Activated naive CD4-positive, alpha-beta T cell treated with anti-CD3 and anti-CD28 coated beads, Interleukin-2, amount 50 U/mL, for 72 hours (primary cell): ENCODE measurements around the gene OSGIN1. TPM values are rescaled to one million over a fixed set of nuclear protein-coding genes. Genes with fewer than 3 reads are reported as not detected.

ENCODE experiments used
- ATAC-seq, 2 donors: fragments of 150-1000 bp; cut with Tn5 transposase; 2 replicates each; pipeline ENCODE4 v1.10.0; 2021; ENCODE audit warnings: mild to moderate bottlenecking in 2 of 2, moderate library complexity in 2 of 2
- DNase-seq, 2 donors: peaks; one replicate each; pipeline ENCODE4 v3.0.0; 2021 to 2022; ENCODE audit warnings: low spot score in 2 of 2
- H3K27ac Mint-ChIP-seq, 2 donors: one replicate each; pipeline ENCODE4 v1.8.0; 2022; ENCODE audit warnings: mild to moderate bottlenecking in 2 of 2, mixed read lengths in 2 of 2
- H3K36me3 Mint-ChIP-seq, 2 donors: one replicate each; pipeline ENCODE4 v1.8.0; 2022; ENCODE audit warnings: mixed read lengths in 2 of 2
- H3K9me3 Mint-ChIP-seq, 2 donors: one replicate each; pipeline ENCODE4 v1.8.0; 2022; ENCODE audit warnings: mixed read lengths in 2 of 2
- total RNA-seq, 2 donors: library from RNA; stranded (reverse); gene quantifications; one replicate each; pipeline ENCODE4 v1.2.3, GENCODE V29; 2022

Gene OSGIN1
- total RNA-seq, 2 donors from 2014 or later, result 0.49 to 0.87 TPM

- H3K27ac Mint-ChIP-seq, result no peak overlapping the region
- H3K9me3 Mint-ChIP-seq, result peaks cover 0 to 4% of the 10 kb centered on the region in 2 donors
- ATAC-seq (no peak), DNase-seq (no peak)
- H3K36me3 Mint-ChIP-seq, result peaks cover 0 to 8% of the 10 kb centered on the region in 2 donors
Measured at GRCh38 chr16:83992624-83993023, 39.6 kb downstream of the OSGIN1 start.

GRCh38 chr16:83994087-83994486 lies 41.0 kb downstream of the OSGIN1 start:
- Mint-ChIP-seq H3K36me3 (peaks cover 0 to 8% of the 10 kb centered on the region in 2 donors), H3K27ac (no peak overlapping the region), H3K9me3 (peaks cover 0 to 4% of the 10 kb centered on the region in 2 donors)
- ATAC-seq (peak in 1 of 2 donors; percentile 72), DNase-seq (no peak)

- ATAC-seq, result no peak
Measured at GRCh38 chr16:83994703-83995102, 41.7 kb downstream of the OSGIN1 start.

GRCh38 chr16:83995754-83996153 lies 42.7 kb downstream of the OSGIN1 start:
- no peak for DNase-seq
- H3K9me3 Mint-ChIP-seq, result peaks cover 0 to 4% of the 10 kb centered on the region in 2 donors
- H3K36me3 Mint-ChIP-seq, result peaks cover 0 to 8% of the 10 kb centered on the region in 2 donors
- no peak overlapping the region for H3K27ac Mint-ChIP-seq
- ATAC-seq, result peak; percentile 28 to 37

More at GRCh38 chr16:83994703-83995102, 41.7 kb downstream of the OSGIN1 start:
- Mint-ChIP-seq H3K36me3 (peaks cover 0 to 8% of the 10 kb centered on the region in 2 donors), H3K9me3 (peaks cover 0 to 4% of the 10 kb centered on the region in 2 donors), H3K27ac (no peak overlapping the region)
- no peak for DNase-seq

- H3K27ac Mint-ChIP-seq, result no peak overlapping the region
- ATAC-seq (no peak), DNase-seq (no peak)
- peaks cover 0 to 4% of the 10 kb centered on the region in 2 donors for H3K9me3 Mint-ChIP-seq
- H3K36me3 Mint-ChIP-seq, result peaks cover 0 to 8% of the 10 kb centered on the region in 2 donors
Measured at GRCh38 chr16:83996481-83997252, 43.6 kb downstream of the OSGIN1 start.

- DNase-seq (no peak), ATAC-seq (no peak)
- H3K27ac Mint-ChIP-seq, result no peak overlapping the region
- H3K9me3 Mint-ChIP-seq, result no peaks in the 10 kb centered on the region
- H3K36me3 Mint-ChIP-seq, result no peaks in the 10 kb centered on the region
Measured at GRCh38 chr16:83998091-83998490, 45.1 kb downstream of the OSGIN1 start.

GRCh38 chr16:84000989-84001642 lies 48.1 kb downstream of the OSGIN1 start:
- Mint-ChIP-seq H3K36me3 (no peaks in the 10 kb centered on the region), H3K9me3 (no peaks in the 10 kb centered on the region), H3K27ac (no peak overlapping the region)
- no peak for DNase-seq
- ATAC-seq, result no peak

- ATAC-seq (no peak), DNase-seq (no peak)
- Mint-ChIP-seq H3K27ac (no peak overlapping the region), H3K36me3 (no peaks in the 10 kb centered on the region), H3K9me3 (no peaks in the 10 kb centered on the region)
Measured at GRCh38 chr16:84001726-84002125, 48.7 kb downstream of the OSGIN1 start.

- H3K27ac Mint-ChIP-seq, result no peak overlapping the region
- H3K9me3 Mint-ChIP-seq, result no peaks in the 10 kb centered on the region
- no peak for DNase-seq
- no peak for ATAC-seq
- H3K36me3 Mint-ChIP-seq, result no peaks in the 10 kb centered on the region
Measured at GRCh38 chr16:84003038-84003437, 50.0 kb downstream of the OSGIN1 start.

GRCh38 chr16:84004442-84004841 lies 51.4 kb downstream of the OSGIN1 start:
- no peak for ATAC-seq
- Mint-ChIP-seq H3K9me3 (no peaks in the 10 kb centered on the region), H3K36me3 (no peaks in the 10 kb centered on the region), H3K27ac (no peak overlapping the region)
- no peak for DNase-seq

GRCh38 chr16:84005391-84005790 lies 52.4 kb downstream of the OSGIN1 start:
- Mint-ChIP-seq H3K36me3 (no peaks in the 10 kb centered on the region), H3K9me3 (no peaks in the 10 kb centered on the region), H3K27ac (no peak overlapping the region)
- ATAC-seq (no peak), DNase-seq (no peak)

- Mint-ChIP-seq H3K27ac (no peak overlapping the region), H3K36me3 (no peaks in the 10 kb centered on the region), H3K9me3 (no peaks in the 10 kb centered on the region)
- no peak for ATAC-seq
- no peak for DNase-seq
Measured at GRCh38 chr16:84007520-84007919, 54.5 kb downstream of the OSGIN1 start.

GRCh38 chr16:84007965-84008364 lies 54.9 kb downstream of the OSGIN1 start:
- H3K36me3 Mint-ChIP-seq, result no peaks in the 10 kb centered on the region
- H3K27ac Mint-ChIP-seq, result no peak overlapping the region
- DNase-seq, result no peak
- no peak for ATAC-seq
- H3K9me3 Mint-ChIP-seq, result no peaks in the 10 kb centered on the region

- no peaks in the 10 kb centered on the region for H3K36me3 Mint-ChIP-seq
- H3K9me3 Mint-ChIP-seq, result no peaks in the 10 kb centered on the region
- H3K27ac Mint-ChIP-seq, result no peak overlapping the region
- no peak for ATAC-seq
- DNase-seq, result no peak
Measured at GRCh38 chr16:84009282-84009681, 56.2 kb downstream of the OSGIN1 start.

GRCh38 chr16:84013787-84014569 lies 60.9 kb downstream of the OSGIN1 start:
- Mint-ChIP-seq H3K36me3 (no peaks in the 10 kb centered on the region), H3K9me3 (peaks cover 4% of the 10 kb centered on the region in 2 donors), H3K27ac (peak overlapping the region in 1 of 2 donors; percentile 55)
- DNase-seq (peak; percentile 71 to 79), ATAC-seq (peak; percentile 85 to 89)

GRCh38 chr16:84014570-84015327 lies 61.7 kb downstream of the OSGIN1 start:
- ATAC-seq (no peak), DNase-seq (no peak)
- peaks cover 0 to 6% of the 10 kb centered on the region in 2 donors for H3K36me3 Mint-ChIP-seq
- H3K9me3 Mint-ChIP-seq, result peaks cover 4 to 9% of the 10 kb centered on the region in 2 donors
- H3K27ac Mint-ChIP-seq, result peak overlapping the region in 1 of 2 donors; percentile 55
